Left lung (tissue), 10 donors: ENCODE measurements around the gene TANC1. TPM values are rescaled to one million over a fixed set of nuclear protein-coding genes. Genes with fewer than 3 reads are reported as not detected.
A peak's percentile ranks its signal among the peaks of the same experiment; 100 is the strongest.

Experiments used
- ATAC-seq: fragments of 200-7000 bp; cut with Tn5 transposase; one replicate; pipeline ENCODE4 v1.9.1; 2020; ENCODE audit warnings: moderate library complexity
- DNase-seq, 4 donors: peaks; one replicate each; pipeline ENCODE4 v3.0.0-alpha.2; 2013 to 2020
- H3K27ac ChIP-seq, 2 donors: fragments of 200-600 bp; sonication (generic) in 1 of 2; one replicate each; pipeline versions ENCODE4 v1.5.0 to v1.8.0; 2020 to 2021
- H3K27me3 ChIP-seq, 2 donors: fragments of 200-600 bp; sonication (generic) in 1 of 2; one replicate each; pipeline versions ENCODE4 v1.5.0 to v1.8.0; 2020 to 2021
- H3K36me3 ChIP-seq, 2 donors: fragments of 200-600 bp; sonication (generic) in 1 of 2; one replicate each; pipeline versions ENCODE4 v1.5.0 to v1.8.0; 2020 to 2021
- H3K4me1 ChIP-seq, 2 donors: fragments of 200-600 bp; one replicate each; pipeline ENCODE4 v1.8.0; 2021
- H3K4me3 ChIP-seq, 2 donors: fragments of 200-600 bp; sonication (generic) in 1 of 2; one replicate each; pipeline versions ENCODE4 v1.5.0 to v1.8.0; 2020 to 2021; ENCODE audit warnings: mild to moderate bottlenecking in 1 of 2
- H3K9me3 ChIP-seq, 2 donors: fragments of 200-600 bp; sonication (generic) in 1 of 2; one replicate each; pipeline versions ENCODE4 v1.5.0 to v1.8.0; 2020 to 2021
- intact Hi-C, 2 donors: fragments of 100-400 bp; cut with DNase I; formaldehyde crosslinking; loops; one replicate each; pipeline versions ENCODE4 v1.11.2 to v1.14.2; 2022
- polyA plus RNA-seq, 6 donors: library from polyadenylated mRNA; unstranded; fragments of 120-200 nt; gene quantifications; one replicate each; pipeline ENCODE4 v1.2.1, GENCODE V29; 2013; ENCODE audit not compliant: insufficient read length in 6 of 6
- total RNA-seq, 2 donors: library from RNA; stranded (reverse); fragmentation: NEBNext Ultra II Directional; extraction: Animal tissue kit (Norgen Biotek cat#: 25700); gene quantifications; one replicate each; pipeline ENCODE4 v1.2.1, GENCODE V29; 2021
- TF ChIP-seq, protein P1 (sequence below), 2 donors: fragments of 200-600 bp; sonication (generic) in 1 of 2; IDR thresholded peaks; one replicate each; pipeline versions ENCODE4 v1.5.0 to v1.8.0; 2021; ENCODE audit warnings: antibody characterized with exemption in 2 of 2
- donor health status: DM: no; HTN: yes; CAD: no.
- donor health status: DM: no; HTN: no; CAD: no.

TANC1 gene
- total and polyA plus RNA-seq, 8 donors: 40.1 to 76.6 (median 53.3) TPM

DNA sequence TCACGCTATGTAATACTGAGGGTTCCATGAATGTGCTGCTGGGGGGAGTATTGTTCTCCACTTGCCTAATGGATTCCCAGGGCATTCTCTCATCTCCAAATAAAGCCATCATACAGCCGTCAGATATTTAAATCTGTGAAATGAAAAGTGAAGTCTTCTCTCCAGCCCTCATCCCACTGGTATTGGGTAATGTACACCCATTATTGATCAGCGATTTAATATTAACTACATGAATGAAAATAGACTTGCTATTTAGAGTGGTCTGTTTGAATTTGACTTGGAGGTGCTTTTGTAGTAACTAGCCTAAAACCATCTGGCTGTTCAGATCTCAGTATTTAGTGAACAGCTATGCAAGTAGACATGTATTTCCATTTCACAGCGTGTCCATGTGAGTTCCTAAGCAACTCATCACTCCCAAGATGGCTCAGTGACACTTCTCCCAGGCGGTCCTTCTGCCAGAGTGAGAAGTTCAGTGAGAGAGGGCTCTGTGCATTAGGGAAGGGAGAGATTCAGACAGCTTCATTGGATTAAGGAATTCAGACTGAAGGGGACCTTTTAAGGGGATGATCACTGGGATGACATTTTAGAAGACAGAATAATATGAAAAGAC is 177.4 kb downstream of the TANC1 start:
- H3K27ac ChIP-seq: no peak overlapping the region
- TF ChIP-seq, protein P1, sequence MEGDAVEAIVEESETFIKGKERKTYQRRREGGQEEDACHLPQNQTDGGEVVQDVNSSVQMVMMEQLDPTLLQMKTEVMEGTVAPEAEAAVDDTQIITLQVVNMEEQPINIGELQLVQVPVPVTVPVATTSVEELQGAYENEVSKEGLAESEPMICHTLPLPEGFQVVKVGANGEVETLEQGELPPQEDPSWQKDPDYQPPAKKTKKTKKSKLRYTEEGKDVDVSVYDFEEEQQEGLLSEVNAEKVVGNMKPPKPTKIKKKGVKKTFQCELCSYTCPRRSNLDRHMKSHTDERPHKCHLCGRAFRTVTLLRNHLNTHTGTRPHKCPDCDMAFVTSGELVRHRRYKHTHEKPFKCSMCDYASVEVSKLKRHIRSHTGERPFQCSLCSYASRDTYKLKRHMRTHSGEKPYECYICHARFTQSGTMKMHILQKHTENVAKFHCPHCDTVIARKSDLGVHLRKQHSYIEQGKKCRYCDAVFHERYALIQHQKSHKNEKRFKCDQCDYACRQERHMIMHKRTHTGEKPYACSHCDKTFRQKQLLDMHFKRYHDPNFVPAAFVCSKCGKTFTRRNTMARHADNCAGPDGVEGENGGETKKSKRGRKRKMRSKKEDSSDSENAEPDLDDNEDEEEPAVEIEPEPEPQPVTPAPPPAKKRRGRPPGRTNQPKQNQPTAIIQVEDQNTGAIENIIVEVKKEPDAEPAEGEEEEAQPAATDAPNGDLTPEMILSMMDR (IDR thresholded peaks at IDR 0.05): no peak
- ATAC-seq: no peak

DNA sequence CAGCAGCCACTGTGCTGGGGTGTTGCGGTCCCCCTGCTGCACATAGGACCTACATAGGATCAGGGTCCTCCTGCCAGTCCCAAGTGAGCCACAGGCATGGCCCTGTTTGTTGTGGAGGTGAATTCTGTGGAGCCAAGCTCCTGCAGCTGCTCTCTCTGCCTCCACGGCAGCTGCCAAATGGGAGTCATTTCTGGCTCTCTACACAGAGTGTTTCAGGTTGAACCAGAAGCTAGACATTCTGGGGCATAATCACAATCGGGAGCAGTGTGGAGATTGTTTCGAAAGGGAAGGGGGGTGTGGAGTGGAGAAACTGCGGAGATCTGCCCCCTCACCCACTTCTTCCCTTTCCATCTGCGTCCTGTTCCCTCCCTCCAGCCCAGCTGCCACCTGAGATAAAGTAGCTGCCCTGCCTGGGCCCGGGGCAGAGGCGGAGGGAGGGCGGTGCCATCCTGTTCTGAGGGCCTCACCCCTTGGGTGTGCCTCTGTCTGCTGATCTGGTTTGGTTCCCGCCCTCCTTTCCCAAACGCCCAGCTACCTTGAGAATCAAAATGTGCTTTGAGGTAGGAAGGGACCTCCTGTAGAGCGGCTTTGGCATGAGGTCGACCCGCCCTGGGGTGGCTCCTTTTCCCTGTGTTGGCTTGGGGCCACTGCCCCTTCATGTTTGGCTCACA is 178.7 kb downstream of the TANC1 start:
- Histone ChIP-seq H3K4me3 (no peak overlapping the region), H3K27me3 (no peaks in the 10 kb centered on the region), H3K27ac (peak overlapping the region in 1 of 2 donors; percentile 59), H3K36me3 (no peaks in the 10 kb centered on the region), H3K9me3 (no peaks in the 10 kb centered on the region), H3K4me1 (peaks cover 12 to 31% of the 10 kb centered on the region in 2 donors)
- peak in 3 of 4 donors; percentile 37 to 83 (median 60) for DNase-seq
- intact Hi-C loops: no loop called here
- TF ChIP-seq, protein P1 (IDR thresholded peaks at IDR 0.05): no peak
- ATAC-seq: peak; percentile 94

More for the DNA sequence above, 177.4 kb downstream of the TANC1 start:
- Histone ChIP-seq H3K4me1 (peaks cover 12 to 23% of the 10 kb centered on the region in 2 donors), H3K4me3 (no peak overlapping the region), H3K9me3 (no peaks in the 10 kb centered on the region), H3K27me3 (no peaks in the 10 kb centered on the region), H3K36me3 (no peaks in the 10 kb centered on the region)
- intact Hi-C loops: no loop called here
- DNase-seq: no peak

DNA sequence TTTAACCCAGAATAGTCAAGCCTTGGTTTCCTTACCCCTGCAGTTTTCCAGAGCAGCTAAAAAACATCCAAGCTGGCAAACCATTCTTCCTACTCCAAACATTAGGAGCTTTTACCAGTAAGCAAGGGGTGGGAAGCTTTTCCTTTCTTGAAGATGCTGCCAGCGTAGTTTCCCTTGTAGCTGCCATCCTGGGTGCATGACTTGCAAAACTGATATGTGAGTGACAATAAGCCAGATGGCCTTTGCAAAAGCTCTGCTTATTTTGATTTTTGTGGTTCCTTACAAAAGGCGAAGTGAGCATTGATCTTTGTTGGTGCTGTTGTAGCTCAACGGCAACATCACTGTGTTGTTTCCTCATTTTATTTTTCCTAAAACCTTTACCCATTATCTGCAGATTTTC is 179.2 kb downstream of the TANC1 start:
- TF ChIP-seq, protein P1 (IDR thresholded peaks at IDR 0.05): no peak
- peaks cover 12 to 32% of the 10 kb centered on the region in 2 donors for H3K4me1 ChIP-seq
- no peaks in the 10 kb centered on the region for H3K27me3 ChIP-seq
- H3K9me3 ChIP-seq: no peaks in the 10 kb centered on the region
- no peaks in the 10 kb centered on the region for H3K36me3 ChIP-seq
- DNase-seq: no peak
- no peak overlapping the region for H3K4me3 ChIP-seq
- no peak for ATAC-seq
- H3K27ac ChIP-seq: peak overlapping the region in 1 of 2 donors; percentile 59
- intact Hi-C loops: no loop called here

DNA sequence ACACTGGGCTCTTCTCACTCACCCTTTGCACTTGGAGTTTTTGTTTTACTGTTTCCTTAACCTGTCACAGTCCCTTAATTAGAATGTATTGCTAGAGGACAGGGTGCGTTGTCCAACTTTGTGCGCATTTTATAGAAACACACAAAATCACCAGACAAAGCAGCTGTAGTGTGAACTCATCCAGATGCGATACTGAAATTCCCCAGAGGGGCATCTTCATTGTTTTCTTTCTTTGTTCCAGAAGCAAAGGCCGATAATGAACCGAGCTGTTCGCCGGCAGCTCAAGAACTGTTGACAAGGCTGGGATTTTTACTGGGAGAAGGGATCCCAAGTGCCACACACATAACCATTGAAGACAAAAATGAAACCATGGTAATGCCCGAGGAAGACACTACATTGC is 180.5 kb downstream of the TANC1 start:
- TF ChIP-seq, protein P1 (IDR thresholded peaks at IDR 0.05): no peak
- no peak for ATAC-seq
- Histone ChIP-seq H3K9me3 (no peaks in the 10 kb centered on the region), H3K4me3 (no peak overlapping the region), H3K36me3 (no peaks in the 10 kb centered on the region), H3K27me3 (no peaks in the 10 kb centered on the region), H3K4me1 (peaks cover 20 to 44% of the 10 kb centered on the region in 2 donors), H3K27ac (no peak overlapping the region)
- DNase-seq: no peak
- intact Hi-C loops: no loop called here

DNA sequence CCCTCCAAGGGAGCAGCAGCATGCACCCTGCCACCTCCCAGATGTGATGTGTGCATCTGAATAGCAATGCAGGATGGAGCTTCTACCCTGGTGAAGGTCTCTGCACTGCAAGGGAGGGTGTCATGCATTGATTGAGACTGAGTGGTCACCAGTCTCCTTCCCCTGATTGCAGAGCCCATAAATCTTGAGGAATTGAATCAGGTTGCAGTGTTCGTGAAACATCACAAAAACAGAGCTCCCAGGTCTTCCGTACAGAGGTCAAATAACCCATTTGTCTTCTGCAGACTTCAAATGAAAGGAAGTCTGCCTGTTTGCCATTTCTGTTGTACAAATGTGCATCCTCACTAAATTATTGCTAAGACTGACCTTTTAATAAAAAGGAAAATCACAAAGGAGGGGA is 181.3 kb downstream of the TANC1 start:
- Histone ChIP-seq H3K4me1 (peaks cover 23 to 53% of the 10 kb centered on the region in 2 donors), H3K36me3 (no peaks in the 10 kb centered on the region), H3K27ac (no peak overlapping the region), H3K9me3 (no peaks in the 10 kb centered on the region), H3K27me3 (no peaks in the 10 kb centered on the region), H3K4me3 (no peak overlapping the region)
- TF ChIP-seq, protein P1 (IDR thresholded peaks at IDR 0.05): no peak
- intact Hi-C loops: no loop called here
- DNase-seq (no peak), ATAC-seq (no peak)
